GM13976 (cell line): ENCODE measurements around the gene FAM151B.

Experiments used
- DNase-seq: peaks from one replicate; pipeline ENCODE4 v3.0.0; 2012; ENCODE audit warnings: low spot score
- in situ Hi-C: fragments of 300-500 bp; cut with MboI; formaldehyde crosslinking; loops from one replicate; pipeline ENCODE4 v1.12.0; 2022; ENCODE audit warnings: low sequenced_read_pairs, mixed read lengths, inconsistent platforms; ENCODE audit not compliant: unreplicated experiment
- TF ChIP-seq, protein P1 (sequence below): IDR thresholded peaks from 2 replicates; pipeline ENCODE4 v1.5.1; 2012; ENCODE audit warnings: borderline replicate concordance, mild to moderate bottlenecking; ENCODE audit not compliant: insufficient read depth; ENCODE audit errors: extremely low read depth, missing control alignments, control extremely low read depth

FAM151B gene

DNA sequence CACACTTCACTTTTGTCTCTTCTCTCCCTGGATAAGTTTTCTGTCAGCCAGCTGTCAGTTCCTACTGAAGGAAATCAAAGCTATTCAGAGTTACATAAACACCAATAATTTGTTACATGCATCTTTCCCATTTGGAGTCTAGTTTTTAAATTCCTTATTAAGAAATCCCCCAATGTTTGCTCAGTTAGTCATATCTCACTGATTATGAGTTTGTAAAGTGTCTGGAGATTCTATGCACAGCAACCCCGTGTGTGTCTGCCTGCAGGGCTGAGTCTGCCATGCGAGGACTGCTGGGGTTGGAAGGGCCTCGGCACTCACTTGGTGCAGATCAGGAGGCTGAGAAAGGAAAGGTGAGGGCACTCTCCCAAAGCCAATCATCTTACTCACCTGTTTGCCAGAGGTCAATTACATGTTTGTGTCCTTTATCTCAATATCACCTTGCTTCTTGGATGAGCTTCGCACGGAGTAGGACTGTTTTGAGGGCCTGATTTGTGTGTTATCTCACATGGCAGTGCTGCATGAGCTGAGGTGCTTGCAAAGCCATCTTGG, 78.9 kb downstream of the FAM151B start:
- TF ChIP-seq, protein P1, sequence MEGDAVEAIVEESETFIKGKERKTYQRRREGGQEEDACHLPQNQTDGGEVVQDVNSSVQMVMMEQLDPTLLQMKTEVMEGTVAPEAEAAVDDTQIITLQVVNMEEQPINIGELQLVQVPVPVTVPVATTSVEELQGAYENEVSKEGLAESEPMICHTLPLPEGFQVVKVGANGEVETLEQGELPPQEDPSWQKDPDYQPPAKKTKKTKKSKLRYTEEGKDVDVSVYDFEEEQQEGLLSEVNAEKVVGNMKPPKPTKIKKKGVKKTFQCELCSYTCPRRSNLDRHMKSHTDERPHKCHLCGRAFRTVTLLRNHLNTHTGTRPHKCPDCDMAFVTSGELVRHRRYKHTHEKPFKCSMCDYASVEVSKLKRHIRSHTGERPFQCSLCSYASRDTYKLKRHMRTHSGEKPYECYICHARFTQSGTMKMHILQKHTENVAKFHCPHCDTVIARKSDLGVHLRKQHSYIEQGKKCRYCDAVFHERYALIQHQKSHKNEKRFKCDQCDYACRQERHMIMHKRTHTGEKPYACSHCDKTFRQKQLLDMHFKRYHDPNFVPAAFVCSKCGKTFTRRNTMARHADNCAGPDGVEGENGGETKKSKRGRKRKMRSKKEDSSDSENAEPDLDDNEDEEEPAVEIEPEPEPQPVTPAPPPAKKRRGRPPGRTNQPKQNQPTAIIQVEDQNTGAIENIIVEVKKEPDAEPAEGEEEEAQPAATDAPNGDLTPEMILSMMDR, result no peak
- DNase-seq, result no peak
- in situ Hi-C loops, result no loop called here

- in situ Hi-C loops, result no loop called here
- DNase-seq, result no peak
- TF ChIP-seq, protein P1, result no peak
Observed at GRCh38 chr5:80568251-80568650, 80.4 kb downstream of the FAM151B start.

DNA sequence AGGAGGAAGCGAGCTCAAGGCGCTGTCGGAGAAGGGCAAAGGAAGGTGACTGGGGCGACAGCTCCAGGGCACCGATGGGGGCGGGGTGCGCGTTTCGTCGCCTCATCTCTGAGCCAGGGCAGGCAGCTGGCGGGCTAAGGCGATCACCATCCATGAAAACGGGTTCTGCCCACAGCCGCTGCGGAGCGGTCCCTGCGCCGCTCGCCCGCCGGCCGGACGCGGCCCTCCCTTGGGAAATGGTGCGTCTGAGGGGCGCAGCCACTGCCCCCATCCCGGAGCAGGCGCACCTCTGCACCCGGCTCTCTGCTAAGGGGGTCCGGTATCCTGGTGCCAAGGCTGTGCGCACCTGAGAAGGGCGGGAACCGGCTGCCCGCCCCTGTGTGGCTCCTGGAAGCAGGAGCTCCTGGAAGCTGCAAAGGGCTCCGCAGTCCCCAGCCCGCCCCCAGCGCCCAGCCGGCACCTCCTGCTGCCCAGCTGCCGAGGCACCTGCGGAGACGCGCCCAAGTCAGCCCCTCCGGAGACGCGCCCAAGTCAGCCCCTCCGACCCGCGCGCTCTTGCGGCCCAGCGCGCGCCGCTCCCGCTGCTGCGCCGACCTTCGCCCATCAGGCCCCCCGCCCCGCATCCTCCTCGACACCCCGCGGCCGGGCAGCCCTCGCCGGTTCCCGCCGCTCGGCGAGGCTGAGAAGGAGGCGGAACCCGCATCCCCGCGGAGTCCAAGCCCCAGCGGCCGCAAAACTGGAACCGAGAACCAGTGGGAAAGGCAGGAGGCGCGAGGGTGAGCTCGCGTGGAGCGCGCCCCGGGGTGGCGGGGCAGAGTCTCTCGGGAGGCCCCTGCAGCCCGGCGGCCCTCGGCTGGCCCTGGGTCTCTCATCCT, 81.4 kb downstream of the FAM151B start:
- in situ Hi-C loops, result no loop called here
- peak; percentile 41 for DNase-seq
- TF ChIP-seq, protein P1, result no peak

DNA sequence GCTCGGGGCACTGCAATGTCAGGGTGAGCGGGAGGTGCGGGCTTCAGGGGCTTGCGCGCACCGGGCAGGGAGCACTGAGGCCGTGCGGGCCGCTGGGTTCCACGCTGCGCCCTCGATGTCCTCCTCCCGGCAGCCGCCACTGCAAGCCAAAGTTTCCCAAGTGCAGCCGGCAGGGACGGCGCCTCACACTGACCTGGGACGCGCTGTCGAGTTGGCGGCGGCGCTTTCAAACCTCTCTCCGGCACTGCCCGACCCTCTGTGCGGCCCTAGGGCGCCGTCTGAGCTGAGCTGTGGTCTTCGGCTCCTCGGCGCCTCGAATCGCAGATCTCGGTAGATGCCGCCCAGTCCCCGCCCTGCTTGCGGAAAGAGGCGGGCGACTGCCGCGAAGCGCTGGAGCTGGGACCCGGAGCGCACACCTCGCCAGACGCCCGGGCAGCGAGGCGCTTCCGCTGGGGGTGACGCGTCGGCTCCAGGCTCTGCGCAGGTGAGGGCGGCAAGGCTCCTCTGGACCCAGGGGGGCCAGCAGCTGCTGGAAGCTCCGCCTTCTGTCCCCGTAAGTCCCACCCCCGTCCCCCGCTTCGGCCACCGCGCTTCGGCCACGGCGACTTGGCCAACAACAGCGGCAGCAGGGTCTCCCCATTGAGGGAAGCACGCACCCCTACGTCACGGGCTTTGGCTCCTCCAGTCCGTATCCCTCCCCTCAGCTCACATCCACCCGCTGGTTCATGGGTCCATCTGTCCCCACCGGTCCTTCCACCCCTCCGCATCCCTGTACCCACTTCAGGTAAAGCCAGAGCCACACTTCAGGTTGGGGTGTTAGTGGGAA, 82.3 kb downstream of the FAM151B start, which contains the start of gene ANKRD34B:
TSS of gene ANKRD34B (minus strand) at position 320 of the 826 bp plus-strand sequence. CDS start 10,261 bp downstream, outside the sequence.
- TF ChIP-seq, protein P1, result no peak
- in situ Hi-C loops, result no loop called here
- peak; percentile 68 for DNase-seq

GRCh38 chr5:80573062-80573461, 85.2 kb downstream of the FAM151B start:
- TF ChIP-seq, protein P1, result no peak
- in situ Hi-C loops, result no loop called here
- DNase-seq, result no peak

DNA sequence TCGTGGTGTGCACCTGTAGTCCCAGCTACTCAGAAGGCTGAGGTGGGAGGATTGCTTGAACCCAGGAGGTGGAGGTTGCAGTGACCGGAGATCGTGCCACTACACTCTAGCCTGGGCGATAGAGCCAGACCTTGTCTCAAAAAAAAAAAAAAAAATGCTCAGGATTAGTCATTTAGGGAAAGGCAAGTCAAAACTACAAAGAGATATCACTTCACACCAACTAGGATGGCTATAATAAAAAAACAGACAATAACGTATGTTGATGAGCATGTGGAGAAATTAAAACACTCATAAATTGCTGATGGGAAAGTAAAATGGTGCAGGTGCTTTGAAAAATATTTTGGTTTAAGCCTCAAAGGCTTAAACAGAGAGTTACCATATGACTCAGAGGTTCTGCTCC, 88.5 kb downstream of the FAM151B start:
- no peak for DNase-seq
- TF ChIP-seq, protein P1, result no peak
- in situ Hi-C loops, result no loop called here
